EH (cell line): ENCODE measurements around the gene GBE1.

Source experiments
- DNase-seq: peaks from one replicate; pipeline ENCODE4 v3.0.0-alpha.2; 2015; ENCODE audit warnings: low read depth

GBE1 gene

GRCh38 chr3:81753416-81754027 lies 7.9 kb downstream of the GBE1 start:
- DNase-seq: no peak

GRCh38 chr3:81752604-81753003 lies 8.8 kb downstream of the GBE1 start:
- DNase-seq: no peak

DNA sequence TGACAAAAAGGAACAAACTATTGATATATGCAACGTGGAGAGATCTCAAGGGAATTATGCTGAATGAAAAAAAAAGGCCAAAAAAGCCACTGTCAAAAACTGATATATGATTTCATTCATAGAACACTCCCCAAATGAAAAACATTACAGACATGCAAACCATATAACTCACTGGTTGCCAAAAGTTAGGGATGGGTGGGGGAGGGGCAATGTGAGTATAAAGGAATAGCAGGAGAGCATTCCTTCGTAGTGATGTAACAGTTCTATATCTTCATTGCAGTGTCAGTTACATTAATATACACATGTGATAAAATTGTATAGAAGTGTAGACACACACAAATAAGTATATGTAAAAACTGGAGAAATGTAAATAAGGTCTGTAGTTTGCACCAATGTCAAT lies 12.2 kb downstream of the GBE1 start:
- DNase-seq: peak; percentile 66

GRCh38 chr3:81747280-81747679 lies 14.2 kb downstream of the GBE1 start:
- DNase-seq: peak; percentile 36

DNA sequence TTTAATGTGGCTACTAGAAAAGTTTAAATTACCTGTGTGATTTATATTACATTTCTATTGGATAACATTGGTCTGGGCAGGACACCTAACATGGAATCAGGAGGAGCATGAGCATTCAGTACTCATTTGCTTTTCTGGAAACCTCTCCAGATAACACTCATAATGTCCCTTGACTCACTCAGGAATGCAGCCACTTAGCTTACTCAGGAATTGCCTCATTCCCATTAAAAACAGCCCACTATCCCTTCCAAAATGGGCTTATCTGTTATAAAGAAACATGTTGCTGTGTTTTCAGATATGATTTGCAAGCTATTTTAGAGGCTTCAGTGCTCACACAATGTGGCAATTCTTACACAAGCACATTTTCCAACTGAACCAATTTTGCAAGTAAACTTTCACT lies 17.1 kb downstream of the GBE1 start:
- DNase-seq: peak; percentile 97

DNA sequence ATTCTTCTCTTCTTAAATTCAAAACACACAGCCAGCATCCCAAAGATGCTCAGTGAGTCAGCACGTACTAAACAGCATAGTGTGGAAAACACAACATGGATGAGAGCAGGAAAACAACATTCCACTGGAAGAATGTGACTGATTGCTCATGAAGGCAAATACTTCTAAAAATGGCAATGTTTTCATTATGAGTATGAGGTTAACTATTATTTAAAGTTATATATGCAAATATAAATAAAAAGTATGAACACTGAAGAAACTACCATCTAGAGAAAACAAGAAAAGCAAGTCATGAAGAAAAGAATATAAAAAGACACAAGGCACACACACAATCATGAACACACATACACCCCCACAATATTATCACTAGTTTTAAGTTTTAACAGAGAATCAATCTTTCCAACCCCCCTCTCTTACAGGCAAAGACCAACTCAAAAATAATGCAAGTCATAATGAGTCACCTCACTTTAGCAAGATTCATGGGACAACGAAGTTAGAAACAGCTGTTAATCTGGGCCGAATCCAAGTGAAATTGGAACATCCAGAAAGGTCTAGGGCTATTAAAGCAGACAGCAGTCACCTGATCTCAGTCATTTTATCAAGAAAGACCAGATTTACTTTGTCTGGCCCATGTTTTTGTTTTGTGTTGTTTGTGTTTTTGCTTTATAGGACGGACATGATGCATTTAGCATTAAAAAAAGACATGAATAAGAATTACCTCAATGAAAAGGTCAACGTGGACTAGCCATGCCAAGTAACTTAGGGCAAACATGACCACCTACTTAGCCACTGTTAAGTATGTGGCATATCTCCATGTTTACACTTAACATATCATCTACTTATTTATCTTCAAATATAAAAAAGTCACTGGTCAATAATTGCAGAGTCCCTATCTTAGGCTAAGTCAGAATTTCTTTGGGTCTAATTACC lies 18.1 kb downstream of the GBE1 start:
- DNase-seq: peak; percentile 97

DNA sequence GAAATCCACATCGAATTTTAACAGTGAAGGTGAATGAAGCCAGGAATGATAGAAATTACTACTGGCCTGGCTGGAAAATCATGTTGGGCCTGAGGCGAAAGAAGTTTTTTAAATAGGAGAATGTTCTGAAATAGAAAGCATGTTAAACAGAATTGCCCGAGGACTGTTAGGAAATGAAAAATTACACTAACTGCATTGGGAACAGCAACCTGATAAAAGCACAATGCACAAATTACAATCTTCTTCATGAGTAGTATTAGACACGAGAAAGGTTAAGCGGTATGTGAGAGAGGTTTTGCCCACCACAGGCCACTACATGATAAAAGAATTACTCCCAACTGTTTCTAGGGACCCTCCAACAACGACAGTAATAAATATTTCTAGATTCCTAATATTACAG lies 18.9 kb downstream of the GBE1 start:
- DNase-seq: peak; percentile 44

DNA sequence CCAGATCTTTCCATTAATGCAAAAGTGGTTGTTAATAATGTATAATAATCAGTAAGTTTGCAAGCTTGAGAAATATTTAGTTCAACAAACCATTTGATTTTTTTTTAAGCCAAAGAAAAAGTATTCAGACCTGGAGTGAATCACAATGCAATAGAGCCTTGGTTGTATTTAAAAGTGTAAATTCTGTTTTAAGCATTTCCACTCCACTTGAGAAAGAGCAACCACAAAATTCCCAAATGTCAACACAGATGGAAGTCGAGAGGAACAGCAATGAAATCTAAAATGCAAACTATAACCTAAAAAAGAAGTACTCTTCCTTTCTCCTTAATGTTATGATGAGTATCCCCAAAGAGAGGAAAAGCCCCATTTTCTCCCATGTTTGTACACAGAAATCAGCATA lies 20.2 kb downstream of the GBE1 start:
- DNase-seq: peak; percentile 70

DNA sequence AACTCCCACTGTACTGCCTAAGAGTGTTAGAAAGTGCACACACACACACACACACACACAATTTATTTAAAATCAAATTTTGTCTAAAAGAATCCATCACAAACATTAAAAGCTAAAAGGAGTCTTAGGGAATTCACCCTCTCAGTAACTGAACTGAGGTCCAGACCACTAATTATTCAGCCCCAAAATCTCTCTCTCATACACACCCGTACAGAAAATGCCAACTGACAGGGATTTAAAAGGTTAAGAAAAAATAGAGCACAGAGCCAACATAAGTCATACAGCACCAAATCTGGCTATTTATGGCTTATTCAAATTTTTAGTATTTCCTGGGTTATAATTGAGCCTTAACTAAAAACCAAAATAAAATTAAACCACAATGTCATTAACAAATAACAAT lies 20.7 kb downstream of the GBE1 start:
- DNase-seq: no peak

- DNase-seq: no peak
Measured at GRCh38 chr3:81735334-81735733, 26.1 kb downstream of the GBE1 start.

DNA sequence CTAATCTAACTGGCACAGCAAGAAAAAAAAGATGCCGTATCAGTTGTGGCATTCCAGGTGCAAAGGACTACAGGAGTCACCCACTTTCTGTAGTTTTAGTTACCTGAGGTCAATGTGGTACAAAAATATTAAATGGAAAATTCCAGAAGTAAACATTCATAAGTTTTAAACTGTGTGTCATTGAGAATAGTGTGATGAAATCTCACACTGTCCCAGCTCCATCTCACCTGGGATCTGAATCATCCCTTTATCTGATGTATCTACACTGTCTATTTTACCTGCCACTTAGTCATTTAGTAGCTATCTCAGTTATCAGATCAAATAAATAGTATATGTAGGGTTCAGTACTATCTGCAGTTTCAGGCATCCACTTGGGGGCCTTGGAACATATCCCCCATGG lies 26.7 kb downstream of the GBE1 start:
- DNase-seq: no peak

DNA sequence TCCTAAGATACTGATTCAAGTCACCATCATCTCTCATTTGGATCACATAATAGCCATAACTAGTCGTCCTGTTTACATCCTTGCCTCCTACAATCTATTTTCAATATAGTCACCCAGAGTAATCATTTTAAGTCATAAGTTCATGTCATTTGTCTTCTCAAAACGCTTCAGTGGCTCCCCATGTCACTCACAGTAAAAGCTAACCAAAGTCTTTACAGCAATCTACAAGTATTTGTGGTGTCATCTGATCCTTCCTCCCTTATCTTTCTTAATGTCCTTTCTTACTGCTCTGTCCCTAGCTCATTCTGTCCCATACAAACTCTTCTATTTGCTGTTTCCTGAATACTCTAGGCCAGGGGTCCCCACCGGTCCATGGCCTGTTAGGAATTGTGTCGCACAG lies 28.8 kb downstream of the GBE1 start:
- DNase-seq: no peak

DNA sequence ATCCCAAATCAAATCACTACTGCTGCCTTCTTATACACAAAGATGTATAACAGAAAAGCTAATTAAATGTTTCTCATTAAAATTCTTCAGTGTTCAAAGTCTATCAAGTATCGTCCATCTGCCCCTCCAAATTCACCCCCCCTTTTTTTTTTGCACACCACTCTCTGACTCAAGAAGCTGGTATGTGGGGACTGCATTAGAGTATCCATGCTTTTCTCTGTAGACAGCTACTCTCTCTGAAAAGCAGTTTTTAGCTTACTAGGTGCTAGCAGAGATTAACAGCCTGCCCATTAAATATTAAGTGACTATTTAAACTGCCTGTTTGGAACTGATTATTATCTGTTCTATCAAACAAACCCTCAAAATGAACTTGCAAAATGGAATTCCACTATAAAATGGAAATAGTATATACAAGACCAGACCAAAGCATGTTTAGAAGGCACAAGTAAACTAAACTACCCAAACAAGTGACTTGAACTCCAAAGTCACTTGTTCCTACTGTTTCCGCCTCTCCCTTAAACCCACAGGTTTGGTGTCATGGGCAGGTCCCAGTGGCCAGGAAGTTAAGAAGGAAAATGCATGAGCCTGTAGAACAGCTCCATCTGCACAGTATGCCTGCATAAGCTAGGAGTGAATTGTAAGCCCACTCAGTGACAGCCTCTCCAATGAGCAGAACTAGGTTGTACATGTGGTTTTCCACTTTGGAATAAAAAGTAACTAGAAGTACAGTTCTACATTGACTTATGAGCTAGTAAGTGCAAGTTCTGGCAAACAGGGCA lies 32.5 kb downstream of the GBE1 start:
- peak; percentile 84 for DNase-seq

- DNase-seq: peak; percentile 77
Measured at GRCh38 chr3:81726735-81727134, 34.7 kb downstream of the GBE1 start.

GRCh38 chr3:81726132-81726531 lies 35.3 kb downstream of the GBE1 start:
- peak; percentile 81 for DNase-seq

DNA sequence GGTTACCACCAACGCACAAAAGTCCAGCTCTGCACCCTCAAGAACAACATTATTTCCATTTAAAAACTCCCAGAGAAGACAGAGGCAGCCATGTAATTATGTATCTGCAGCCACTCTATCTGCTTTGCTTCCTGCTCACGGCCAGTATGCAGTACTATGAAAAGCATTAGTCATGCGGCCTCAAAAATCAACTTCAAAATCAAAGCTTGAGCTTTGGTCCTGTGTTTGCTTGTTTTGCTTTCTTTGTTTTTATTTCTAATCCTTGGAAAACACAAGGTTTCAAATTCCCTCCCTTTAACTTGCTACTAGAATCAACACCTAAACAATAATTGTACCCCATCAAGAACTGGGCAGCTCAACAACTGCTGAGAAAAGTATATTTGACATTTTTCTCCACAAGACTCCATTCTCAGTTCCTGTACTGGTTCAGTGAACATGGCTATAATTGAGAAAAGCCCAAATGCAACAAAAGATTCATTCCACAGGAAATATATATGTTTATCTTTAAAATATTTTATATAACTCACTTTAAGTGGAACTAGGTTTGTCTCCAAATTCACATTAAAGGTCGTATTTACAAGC lies 37.6 kb downstream of the GBE1 start:
- DNase-seq: peak; percentile 61

DNA sequence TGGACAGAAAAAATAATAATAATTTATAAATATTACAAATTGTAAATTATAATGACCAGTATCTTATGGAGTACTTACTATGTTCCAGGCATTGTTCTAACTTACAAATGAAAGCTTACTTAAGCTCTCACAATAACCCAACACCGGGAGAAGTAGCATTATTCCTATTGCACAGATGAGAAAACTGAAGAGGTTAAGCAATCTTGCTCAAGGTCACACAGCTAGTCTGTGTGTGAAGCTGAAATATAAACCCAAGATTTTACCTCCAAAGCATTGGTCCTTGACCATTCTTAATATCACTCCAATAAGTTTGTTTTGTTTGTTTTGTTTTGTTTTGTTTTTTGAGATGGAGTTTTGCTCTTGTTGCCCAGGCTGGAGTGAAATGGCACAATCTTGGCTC lies 43.1 kb downstream of the GBE1 start:
- no peak for DNase-seq

DNA sequence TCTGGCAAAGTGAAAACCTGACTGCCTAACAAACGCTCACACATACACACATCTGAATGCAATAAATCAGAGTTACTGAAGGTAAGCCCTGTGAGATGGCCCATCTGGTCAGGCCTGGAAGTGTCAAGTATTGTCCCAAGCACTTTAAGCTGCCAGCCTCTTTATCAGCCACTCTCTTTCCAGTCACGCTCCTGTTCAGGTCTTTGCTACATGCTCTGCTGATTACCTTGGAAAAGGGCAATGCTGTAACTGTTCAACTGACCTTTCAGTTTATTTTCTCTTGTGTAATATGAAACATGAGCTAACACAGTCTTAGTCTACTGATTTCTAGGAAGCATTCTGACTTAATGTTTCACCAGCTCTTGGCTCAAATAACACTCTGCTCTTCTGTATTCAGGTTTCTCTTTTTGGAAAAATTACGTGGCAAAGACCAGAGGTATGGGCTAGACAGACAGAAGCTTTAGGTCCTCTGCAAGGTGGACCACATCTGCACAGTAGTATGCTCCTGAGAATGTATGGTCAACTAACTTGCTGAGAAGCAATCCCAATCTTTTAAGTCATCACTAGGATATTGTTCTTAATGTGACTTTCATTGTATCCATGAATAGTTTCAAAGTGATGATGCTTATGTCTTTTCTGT lies 44.5 kb downstream of the GBE1 start:
- DNase-seq: peak; percentile 42

- no peak for DNase-seq
Measured at GRCh38 chr3:81713031-81713430, 48.4 kb downstream of the GBE1 start.

- DNase-seq: no peak
Measured at GRCh38 chr3:81709606-81710005, 51.8 kb downstream of the GBE1 start.

DNA sequence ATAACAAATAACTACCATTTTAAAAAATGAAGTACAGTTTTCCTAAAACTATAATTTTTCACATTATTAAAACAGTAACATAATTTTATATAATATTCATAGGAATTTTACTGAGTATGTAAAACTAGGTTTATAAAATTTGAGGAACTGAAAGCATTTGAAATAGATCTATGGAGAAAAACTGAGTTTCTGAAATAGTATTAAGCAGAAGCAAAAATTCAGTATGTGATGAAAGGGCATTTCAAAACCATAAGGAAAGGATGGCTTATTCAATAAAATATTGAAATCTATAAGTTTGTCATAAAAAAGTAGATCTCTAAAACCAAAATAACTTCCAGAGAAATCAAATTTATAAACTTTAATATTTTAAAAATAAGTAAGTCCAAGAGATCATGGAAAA lies 53.4 kb downstream of the GBE1 start:
- DNase-seq: no peak

DNA sequence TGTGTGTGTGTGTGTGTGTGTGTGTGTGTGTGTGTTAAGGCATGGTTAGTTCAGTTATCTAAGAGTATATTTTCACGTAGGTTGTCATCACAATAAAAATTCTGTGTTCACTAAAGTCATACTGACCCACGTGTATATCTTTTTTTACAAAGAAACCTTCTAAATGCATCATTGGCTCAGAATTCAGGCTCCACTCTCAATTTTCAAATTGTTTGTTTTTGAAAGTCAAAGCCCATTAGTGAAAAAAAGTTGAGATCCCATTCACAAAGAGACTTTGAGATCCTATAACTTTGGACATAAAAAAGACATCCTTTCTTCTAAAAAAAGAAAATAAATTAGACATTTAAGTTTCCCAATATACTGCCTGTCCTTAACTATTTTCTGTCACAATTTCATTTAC lies 59.3 kb downstream of the GBE1 start:
- peak; percentile 34 for DNase-seq
